HG03097 (cell line): ENCODE measurements around the gene CASTOR1.

Source experiments
- ATAC-seq: cut with Tn5 transposase; IDR thresholded peaks from one replicate; pipeline ENCODE4 v1.9.1; 2021; ENCODE audit not compliant: unreplicated experiment, low FRiP score

CASTOR1 gene

GRCh38 chr22:30266445-30267381, 22.6 kb downstream of the CASTOR1 start, which contains the start of gene OSM:
Gene OSM (minus strand): TSS chr22:30266851. CDS start chr22:30266799, 52 bp downstream.
- ATAC-seq, result no peak

GRCh38 chr22:30265823-30266444, 23.4 kb downstream of the CASTOR1 start:
- peak; percentile 52 for ATAC-seq

- no peak for ATAC-seq
Measured at GRCh38 chr22:30265131-30265720, 24.1 kb downstream of the CASTOR1 start.

GRCh38 chr22:30263883-30264282, 25.4 kb downstream of the CASTOR1 start:
- no peak for ATAC-seq

GRCh38 chr22:30262917-30263741, 26.2 kb downstream of the CASTOR1 start:
- no peak for ATAC-seq

GRCh38 chr22:30262112-30262511, 27.2 kb downstream of the CASTOR1 start:
- no peak for ATAC-seq

- ATAC-seq, result no peak
Measured at GRCh38 chr22:30261134-30261533, 28.2 kb downstream of the CASTOR1 start.

- ATAC-seq, result no peak
Measured at GRCh38 chr22:30260682-30261081, 28.6 kb downstream of the CASTOR1 start.

- no peak for ATAC-seq
Measured at GRCh38 chr22:30260276-30260675, 29.0 kb downstream of the CASTOR1 start.

- ATAC-seq, result no peak
Measured at GRCh38 chr22:30254314-30254713, 35.0 kb downstream of the CASTOR1 start.

GRCh38 chr22:30253205-30253852, 36.0 kb downstream of the CASTOR1 start:
- ATAC-seq, result no peak

- ATAC-seq, result no peak
Measured at GRCh38 chr22:30252411-30253204, 36.7 kb downstream of the CASTOR1 start.

GRCh38 chr22:30251711-30252110, 37.6 kb downstream of the CASTOR1 start:
- no peak for ATAC-seq

- ATAC-seq, result no peak
Measured at GRCh38 chr22:30250661-30251267, 38.5 kb downstream of the CASTOR1 start.

GRCh38 chr22:30250039-30250565, 39.2 kb downstream of the CASTOR1 start:
- ATAC-seq, result no peak

GRCh38 chr22:30249049-30250038, 40.0 kb downstream of the CASTOR1 start:
- no peak for ATAC-seq

GRCh38 chr22:30248484-30248883, 40.8 kb downstream of the CASTOR1 start:
- ATAC-seq, result no peak
